Fibroblast of the conjunctiva (primary cell): ENCODE measurements around the gene DKKL1.
"Not testable (repeated sequence)": the region's sequence is repeated elsewhere in the genome, so short reads cannot be mapped to it uniquely, and the experiment has no call there.

Experiments used
- DNase-seq: peaks from one replicate; pipeline ENCODE4 v3.0.0-alpha.2; 2010; ENCODE audit warnings: low read depth

DKKL1 gene

GRCh38 chr19:49362048-49362928 lies 1.4 kb upstream of the DKKL1 start, which contains the start of gene TEAD2:
TEAD2 (minus strand) TSS chr19:49362416; CDS start chr19:49360075, 2,341 bp downstream.
- DNase-seq: no peak

- DNase-seq: no peak
These were observed 779 bp upstream of the DKKL1 start for GRCh38 chr19:49362929-49363267.

GRCh38 chr19:49364083-49364737 lies 533 bp downstream of the DKKL1 start:
- DNase-seq: no peak

GRCh38 chr19:49366110-49366509 lies 2.4 kb downstream of the DKKL1 start:
- no peak for DNase-seq

- DNase-seq: no peak
These were observed 5.2 kb downstream of the DKKL1 start for GRCh38 chr19:49368711-49369358.

- DNase-seq: no peak
These were observed 7.5 kb downstream of the DKKL1 start for GRCh38 chr19:49371184-49371583.

- not testable (repeated sequence) for DNase-seq
These were observed 9.5 kb downstream of the DKKL1 start for GRCh38 chr19:49373174-49373573.

GRCh38 chr19:49374665-49375434 lies 11.2 kb downstream of the DKKL1 start:
- no peak for DNase-seq

GRCh38 chr19:49378512-49378911 lies 14.8 kb downstream of the DKKL1 start:
- no peak for DNase-seq

GRCh38 chr19:49380391-49380790 lies 16.7 kb downstream of the DKKL1 start:
- DNase-seq: no peak

- DNase-seq: no peak
These were observed 19.0 kb downstream of the DKKL1 start for GRCh38 chr19:49382639-49383038.

- no peak for DNase-seq
These were observed 19.9 kb downstream of the DKKL1 start for GRCh38 chr19:49383599-49383998.

- DNase-seq: peak; percentile 27
These were observed 24.3 kb downstream of the DKKL1 start, which contains the start of gene KASH5 for GRCh38 chr19:49387936-49388372. KASH5 (plus strand) TSS chr19:49388249; CDS start chr19:49390884, 2,635 bp downstream.

GRCh38 chr19:49389406-49389805 lies 25.7 kb downstream of the DKKL1 start:
- no peak for DNase-seq

- no peak for DNase-seq
These were observed 26.7 kb downstream of the DKKL1 start for GRCh38 chr19:49390131-49390928.

- DNase-seq: no peak
These were observed 27.3 kb downstream of the DKKL1 start for GRCh38 chr19:49390929-49391359.

- peak; percentile 28 for DNase-seq
These were observed 28.1 kb downstream of the DKKL1 start for GRCh38 chr19:49391581-49392399.

- DNase-seq: no peak
These were observed 30.2 kb downstream of the DKKL1 start for GRCh38 chr19:49393881-49394280.

- DNase-seq: no peak
These were observed 32.1 kb downstream of the DKKL1 start for GRCh38 chr19:49395581-49396407.
